T1000 (cell line): Measurements from ENCODE around the gene HOATZ.

Experiments used
- DNase-seq: peaks from one replicate; lab custom pipeline; 2025; ENCODE audit warnings: mixed read lengths; lab: John Stamatoyannopoulos, UW

The HOATZ gene

DNA sequence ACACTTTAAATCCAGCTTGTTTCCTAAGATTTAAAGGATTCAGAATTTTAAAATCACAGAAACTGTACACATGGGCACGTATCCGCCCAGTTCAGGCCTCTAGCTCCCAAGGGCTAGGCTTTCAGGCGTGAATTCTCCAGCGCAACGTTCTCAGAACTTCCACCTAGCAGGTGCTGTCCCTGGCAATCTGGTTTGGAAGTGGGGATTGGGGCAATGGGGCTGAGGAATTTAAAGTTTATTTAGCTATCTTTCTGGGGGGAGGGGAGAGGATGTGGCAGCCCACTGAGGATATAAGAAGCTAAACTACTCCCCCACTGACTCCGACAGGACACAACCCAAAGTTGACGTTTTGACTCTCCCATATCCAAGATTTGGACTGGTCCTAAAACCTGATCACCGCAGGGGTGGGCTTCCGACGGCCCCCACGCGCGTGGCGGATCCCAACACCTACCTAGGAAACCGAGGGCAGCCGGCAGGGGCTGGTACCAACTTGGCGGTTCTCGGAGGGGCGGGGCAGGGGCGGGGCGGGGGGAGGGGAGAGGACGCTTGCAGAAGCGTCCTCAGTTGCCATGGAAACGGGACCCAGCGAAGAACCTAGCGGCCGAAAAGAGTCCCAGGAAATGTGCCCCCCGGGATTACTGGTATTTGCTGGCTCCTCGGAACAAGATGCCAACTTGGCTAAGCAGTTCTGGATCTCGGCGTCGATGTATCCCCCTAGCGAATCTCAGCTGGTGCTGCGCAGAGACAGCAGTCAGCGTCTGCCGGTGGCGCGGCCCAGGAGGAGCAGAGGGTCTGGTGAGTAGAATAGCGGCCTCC is at the start of gene HOATZ:
TSS of gene HOATZ (plus strand) at position 563 of the 816 bp plus-strand sequence. CDS start at position 570, 7 bp downstream.
- DNase-seq, result no peak

DNA sequence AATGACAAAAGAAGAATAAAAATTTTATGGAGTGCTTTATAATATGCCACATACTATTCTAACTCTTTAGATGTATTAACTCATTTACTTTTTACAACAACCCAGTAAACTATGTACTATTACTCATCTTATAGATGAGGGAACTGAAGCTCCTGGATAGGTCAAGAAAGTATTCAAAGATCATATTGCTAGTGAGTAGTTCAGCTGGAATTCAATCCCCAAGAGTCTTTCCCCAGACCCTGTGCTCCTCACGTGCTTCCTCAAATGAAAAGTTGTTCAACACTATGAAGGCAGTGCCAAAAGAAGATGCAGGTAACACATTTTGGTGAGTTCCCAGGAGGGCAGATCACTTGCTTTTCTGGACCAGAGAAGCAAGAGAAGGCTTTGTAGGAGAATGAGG is 49.2 kb upstream of the HOATZ start:
- DNase-seq, result peak; percentile 5

DNA sequence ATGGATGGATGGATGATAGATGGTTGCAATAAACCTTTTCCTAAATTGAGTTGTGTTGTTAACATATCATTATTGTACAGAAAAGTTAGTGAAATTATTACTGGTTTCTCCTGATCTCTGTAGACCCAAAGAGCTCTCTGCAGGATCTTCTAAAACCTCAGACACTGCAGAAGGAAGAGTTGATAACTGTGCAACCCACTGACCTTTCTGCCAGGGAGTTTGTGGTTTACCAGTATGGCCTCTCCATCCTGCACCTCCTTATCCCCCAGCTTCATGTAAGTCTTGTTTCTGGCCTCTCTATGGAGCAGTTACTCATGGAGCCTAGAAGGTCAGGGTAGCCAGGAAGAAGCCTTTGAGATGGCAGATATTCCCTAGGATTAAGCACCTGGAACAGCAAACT is 48.0 kb upstream of the HOATZ start:
- DNase-seq, result no peak

DNA sequence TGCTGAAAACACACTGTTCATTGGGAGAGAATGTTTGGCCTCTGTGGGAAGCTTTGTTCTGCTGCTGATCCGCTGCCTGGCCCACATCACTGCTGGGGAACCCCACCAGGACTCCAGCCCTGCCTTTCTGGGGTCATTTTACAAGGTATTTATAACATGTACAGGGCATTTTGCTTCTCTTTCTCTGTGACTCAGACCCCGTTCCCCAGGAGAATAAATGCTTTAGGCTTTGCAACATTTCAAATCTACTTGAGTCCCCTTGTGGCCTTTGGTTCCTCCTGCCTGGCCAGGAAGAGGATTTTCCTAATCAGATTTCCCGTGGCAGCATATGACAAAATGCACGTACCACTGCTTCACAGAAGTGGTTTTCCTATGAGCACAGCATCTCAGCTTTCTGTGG is 45.4 kb upstream of the HOATZ start:
- peak; percentile 45 for DNase-seq

DNA sequence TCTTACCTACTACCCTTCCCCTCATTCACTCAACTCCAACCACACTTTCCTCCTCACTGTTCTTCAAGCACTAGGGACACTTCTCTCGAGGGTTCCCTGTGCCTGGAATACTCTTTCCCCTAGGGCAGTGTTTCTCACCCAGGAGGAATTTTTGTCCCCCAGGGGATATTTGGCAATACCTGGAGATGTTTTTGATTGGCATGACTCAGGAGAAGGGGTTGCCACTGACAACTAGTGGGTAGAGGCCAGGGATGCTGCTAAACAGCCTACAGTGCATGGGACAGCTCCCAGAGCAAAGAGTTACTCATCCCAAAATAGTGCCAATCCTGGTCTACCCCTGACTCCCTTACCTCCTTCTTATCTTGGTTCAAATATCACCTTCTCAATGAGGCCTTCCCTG is 42.4 kb upstream of the HOATZ start:
- peak; percentile 9 for DNase-seq

DNA sequence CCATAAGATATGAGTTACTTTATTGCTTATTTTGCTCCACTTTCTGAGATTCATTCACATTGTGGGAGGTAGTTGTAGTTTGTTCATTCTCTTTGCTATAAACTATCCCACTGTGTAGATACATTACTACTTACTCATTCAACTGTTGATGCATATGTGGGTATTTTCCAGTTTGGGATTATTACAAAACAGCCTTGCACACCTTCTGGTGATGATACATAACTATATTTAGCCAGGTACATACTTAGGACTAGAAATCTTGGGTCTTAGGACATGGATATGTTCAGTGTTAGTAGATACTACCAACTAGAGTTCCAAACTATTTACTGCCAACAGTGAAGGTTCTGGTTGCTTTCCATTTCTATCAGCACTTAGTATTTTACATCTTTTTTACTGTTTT is 40.1 kb upstream of the HOATZ start:
- no peak for DNase-seq

DNA sequence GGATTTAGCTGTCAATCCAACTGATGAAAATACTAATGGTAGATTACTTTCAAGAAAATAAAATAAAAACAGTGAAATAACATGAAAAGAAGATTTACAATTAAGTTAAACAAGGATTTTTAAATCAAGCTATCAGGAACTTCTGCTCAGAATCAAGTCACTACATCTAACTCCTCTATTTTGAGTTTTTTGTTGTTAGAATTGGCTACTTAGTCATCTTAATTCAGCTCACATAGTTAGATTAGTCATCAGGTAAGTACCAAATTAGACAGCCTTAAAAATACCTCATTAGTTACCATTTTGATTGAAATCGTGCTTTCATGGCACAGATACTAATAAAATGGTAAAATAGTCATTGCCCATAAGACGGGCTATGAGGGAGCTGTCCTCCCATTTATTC is 38.2 kb upstream of the HOATZ start:
- DNase-seq, result no peak

DNA sequence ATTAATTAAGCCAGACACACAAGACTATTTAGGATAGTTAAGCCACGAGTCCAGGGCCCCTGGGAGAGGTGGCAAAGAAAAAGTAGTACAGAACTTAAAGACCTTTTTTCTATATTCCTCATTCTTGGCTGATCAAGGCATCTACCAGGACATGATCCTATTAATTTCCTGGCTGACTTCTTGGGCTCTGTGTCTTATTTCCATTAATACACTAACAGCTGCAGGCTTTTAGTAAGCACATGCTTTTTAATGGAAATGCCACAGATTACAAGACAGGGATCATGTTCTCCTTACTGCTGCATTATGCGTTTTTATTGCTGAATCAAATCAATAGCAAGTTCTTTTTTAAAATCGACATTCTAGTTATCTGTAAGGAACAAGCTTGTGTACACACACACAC is 37.6 kb upstream of the HOATZ start:
- DNase-seq, result no peak

DNA sequence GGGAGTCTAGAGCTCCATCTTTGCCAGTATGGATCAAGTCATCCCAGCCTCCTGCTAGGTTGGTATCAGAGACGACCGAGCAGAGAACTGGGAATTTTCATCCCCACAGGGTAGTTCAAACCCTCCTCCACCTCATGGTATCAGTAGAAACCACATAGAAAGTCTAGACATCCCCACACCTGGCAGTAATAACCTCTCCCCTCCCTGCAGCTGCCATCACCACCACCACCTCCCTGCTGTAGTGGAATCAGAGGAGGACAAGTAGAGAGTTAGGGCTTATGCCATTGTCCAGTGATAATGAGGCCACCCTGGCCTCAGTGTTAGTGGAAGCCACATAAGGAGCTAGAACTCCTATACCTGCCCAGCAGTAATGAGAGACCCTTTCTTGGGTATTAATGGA is 36.7 kb upstream of the HOATZ start:
- no peak for DNase-seq

DNA sequence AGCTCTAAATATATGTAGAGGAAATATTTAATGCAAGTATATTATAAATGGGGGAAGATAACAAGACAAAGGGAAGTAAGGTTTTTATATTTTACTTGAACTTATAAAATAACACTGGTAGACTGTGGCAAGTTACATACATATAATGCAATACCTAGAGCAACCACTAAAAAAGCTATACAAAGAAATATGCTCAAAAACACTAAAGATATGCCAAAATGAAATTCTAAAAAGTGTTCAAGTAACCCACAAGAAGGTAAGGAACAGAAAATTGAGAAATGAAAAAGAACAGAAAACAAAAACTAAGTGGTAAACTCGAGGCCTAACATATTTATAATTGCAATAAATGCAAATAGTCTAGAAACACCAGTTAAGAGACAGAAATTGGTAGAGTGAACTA is 34.9 kb upstream of the HOATZ start:
- DNase-seq, result no peak

DNA sequence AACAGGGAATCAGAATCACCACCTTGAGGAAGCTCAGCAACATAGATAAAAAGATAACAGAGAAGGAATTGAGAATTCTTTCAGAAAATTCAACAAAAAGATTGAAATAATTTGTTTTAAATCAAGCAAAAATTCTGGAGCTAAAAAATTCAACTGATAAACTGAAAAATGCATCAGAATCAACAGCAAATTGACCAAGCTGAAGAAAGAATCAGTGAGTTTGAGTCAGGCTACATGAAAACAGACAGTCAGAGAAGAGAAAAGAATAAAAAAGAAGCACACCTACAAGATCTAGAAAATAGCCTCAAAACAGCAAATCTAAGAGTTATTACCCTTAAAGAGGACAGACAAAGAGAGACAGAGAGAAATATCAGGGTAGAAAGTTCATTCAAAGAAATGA is 31.1 kb upstream of the HOATZ start:
- no peak for DNase-seq

DNA sequence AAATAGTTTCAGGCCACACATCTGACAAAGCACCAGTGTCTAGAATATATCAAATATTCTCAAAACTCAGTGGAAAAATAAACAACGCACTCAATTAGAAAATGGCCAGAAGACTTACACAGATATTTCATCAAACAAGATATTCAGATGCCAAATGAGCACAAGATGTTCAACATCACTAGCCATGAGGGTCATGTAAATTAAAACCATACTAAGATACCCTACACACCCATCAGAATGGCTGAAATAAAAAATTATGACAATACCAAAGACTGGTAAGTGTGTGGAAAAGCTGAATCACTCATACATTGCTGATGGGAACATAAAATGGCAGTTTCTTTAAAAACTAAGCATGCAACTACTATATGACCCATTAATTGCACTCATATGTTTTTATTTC is 24.1 kb upstream of the HOATZ start:
- no peak for DNase-seq

DNA sequence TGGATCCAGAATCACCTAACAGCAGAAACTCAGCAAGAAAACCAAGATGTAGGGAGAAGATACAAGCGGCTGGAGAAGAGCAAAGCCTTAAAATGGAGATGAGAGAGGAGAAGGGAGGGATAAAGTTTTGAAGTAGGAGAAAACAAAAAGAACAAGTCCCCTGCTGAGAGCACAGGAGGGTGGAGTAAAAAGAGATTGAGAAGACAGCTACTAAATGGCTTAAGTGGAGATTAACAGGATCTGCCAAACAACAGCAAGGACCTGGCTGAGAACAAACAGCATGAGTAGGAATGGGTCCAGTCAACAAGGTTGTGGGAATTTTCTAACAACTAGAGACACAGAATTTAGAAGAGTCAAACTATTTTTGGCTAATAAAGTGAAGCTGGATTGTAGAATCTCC is 20.5 kb upstream of the HOATZ start:
- no peak for DNase-seq

DNA sequence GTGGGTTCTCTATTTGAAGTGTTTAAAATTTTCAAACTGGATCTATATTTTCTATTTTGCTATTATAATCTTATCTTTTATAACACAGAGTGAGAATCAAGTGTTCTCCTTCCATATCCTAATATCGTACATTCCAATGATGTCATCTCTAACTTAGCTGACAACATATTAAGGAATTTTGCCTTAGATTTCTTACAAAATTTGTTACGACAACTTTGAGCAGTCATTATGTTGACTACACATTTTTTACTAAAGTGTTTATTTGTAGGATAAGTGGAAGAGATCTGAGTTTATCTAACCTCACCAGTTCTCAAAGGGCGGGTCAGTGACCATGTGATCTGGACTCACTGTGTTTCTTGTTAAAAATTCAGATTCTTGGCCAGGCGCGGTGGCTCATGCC is 15.1 kb upstream of the HOATZ start:
- no peak for DNase-seq

DNA sequence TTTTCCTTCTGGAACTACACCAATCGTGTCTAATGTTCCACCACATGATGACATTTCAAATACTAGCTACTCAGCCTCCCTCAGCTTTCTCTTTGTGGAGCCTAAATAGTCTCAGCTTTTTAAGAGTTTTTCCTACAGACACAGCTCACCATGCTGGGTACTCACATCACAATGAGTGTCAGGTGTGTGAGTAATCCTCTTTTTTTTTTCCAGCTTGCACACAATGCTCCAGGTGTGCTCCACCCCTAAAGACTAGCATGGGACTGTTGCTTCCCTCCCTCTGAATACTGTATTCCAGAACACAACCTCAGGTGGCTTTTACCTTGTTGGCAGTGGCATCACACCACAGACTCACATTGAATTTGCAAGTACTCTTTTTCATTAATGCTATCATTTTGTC is 14.1 kb upstream of the HOATZ start:
- no peak for DNase-seq

DNA sequence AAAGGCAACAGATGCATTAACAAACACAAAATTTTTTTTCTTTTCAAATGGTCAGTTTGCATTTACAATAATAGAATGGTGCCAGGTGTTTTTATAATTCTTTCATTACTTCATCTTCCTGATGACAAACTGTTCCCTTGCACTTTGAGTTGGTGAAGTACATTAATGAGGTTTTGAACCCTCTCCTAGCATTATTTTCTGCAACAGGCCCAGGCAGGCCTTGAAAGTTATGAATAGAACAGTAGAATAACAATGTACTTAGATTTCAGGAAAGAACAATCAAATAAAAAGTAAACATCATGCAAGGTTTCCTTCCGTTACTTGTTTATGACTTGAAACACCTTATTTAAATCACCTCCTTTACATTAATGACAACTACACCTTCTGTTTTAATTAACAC is 12.0 kb upstream of the HOATZ start:
- DNase-seq, result no peak

DNA sequence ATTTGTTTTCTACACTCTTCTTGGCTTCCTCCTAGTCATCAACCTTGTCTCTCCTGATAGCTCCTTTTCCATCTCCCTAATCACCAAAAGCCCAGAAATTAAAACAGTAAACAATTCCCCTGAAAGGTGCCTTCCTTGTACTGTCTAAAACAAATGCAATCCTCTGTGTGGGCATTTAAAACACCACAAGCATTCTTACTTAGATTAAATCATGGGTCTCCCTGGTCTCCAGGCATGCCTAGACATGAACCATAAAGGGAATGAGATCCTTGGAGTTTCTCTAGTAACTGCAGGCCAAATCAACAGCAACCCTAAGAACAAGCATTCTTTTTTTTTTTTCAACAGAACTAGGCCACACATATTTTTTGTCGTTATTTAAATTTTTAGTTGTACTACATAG is 4.3 kb upstream of the HOATZ start:
- no peak for DNase-seq

DNA sequence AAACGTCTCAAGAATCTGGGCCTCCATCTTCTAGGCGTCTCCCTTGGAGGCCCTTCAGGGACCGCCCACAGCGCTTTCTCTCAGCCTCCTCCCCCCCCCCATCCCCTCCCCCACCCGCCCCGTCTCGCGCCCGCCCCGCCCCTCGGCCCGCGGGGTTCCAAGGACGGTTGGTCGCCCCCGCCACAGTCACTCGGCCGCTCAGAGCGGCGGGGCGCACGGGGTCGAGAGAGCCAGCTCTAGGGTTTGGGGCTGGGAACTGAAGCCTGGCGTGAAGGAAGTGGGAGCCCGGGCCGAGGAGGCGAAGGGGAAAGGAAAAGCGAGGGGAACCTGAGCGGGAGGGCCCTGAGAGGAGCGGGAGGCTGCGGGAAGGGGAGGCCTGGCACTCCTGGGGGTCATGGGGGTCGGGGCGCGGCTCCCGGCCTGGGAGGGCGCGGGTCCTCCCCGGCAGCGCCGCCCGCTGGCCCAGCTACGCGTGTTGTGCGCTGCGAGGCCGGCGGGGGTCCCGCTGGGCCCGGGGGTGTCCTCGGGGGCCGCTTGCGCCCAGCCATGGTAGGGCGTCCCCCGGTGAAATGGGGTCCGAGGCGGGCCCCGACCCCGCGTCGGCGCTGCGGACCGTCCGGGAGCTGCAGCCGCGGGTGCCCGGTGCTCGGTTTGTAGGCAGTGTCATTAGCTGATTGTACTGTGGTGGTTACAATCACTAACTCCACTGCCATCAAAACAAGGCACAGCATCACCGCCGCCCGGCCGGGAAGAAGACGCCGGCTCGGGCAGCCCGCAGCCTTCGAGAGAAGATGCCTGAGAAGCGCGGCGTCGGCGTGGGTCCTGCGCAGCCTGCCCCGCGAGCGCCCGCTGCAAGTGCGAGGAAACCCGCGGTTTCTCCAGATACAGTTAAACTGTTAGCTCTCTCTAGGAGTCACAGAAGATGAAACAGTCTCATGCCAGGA is 2.0 kb upstream of the HOATZ start, which contains the start of gene BTG4:
TSS of gene BTG4 (minus strand) at position 91 of the 944 bp plus-strand sequence. CDS start 13,610 bp downstream, outside the sequence.
- no peak for DNase-seq

DNA sequence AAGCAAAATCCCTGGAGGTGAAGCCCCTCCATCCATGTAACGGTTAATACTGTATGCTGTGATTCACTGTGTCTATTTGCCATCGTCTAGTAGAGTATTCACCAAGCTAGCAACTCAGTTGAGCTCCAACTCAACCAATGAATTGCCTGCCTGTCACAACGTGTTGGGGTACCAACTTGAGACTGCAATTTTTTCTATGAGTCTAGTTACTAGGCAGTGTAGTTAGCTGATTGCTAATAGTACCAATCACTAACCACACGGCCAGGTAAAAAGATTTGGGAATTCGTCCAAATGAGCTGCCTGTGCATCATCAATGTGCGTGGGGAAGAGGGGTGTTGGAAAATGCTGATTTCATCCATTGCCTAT is 1.4 kb upstream of the HOATZ start:
- DNase-seq, result no peak

DNA sequence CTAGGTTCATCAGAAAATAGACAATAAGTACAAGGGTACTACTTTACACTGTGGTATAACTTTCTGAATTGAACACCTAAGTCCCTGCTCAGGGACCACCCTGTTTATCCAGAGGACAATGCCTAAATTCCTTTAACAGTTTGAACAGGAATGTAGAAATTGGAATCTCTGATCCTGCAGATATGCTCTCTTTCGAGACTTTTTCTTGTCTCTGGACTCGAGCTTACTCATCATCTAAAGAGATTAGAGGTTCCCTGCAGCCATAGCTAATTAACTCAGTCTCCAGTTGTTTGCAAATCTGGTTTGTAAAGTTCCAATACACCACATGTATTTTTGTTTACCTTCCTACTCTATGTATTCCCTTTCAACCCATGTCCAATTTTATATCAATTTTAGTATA is 1.0 kb downstream of the HOATZ start:
- no peak for DNase-seq

DNA sequence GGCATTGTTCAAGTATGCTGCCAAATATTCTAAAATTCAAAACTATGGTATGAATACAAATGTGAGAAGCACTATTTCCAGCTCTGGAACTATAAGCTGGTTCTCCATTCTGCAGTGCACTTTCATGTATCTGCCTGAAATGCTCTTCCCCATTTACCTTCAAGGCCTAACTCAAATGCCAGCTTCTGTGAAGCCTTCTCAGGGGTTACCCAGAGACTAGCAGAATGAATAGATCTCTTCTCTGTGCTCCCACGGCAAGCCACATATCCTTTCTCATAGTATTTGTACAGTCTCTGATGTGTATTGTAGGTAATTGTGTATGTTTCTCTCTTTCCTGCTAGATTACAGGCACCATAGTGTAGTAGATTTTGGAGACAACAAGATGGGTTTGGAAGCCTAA is 4.1 kb downstream of the HOATZ start:
- no peak for DNase-seq

DNA sequence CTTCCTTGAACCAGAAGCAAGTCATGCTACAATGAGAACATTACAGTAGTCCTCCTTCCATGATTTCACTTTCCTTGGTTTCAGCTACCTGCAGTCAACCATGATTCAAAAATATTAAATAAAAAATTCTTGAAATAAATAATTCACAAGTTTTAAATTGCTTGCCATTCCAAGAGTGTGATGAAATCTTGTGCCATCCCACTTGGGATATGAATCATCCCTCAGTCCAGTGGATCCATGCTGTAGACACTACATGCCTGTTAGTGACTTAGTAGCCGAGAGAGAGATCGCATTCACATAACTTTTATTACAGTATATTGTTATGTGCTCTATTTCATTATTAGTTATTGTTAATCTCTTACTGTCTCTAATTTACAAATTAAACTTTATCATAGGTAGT is 6.0 kb downstream of the HOATZ start:
- DNase-seq, result no peak

DNA sequence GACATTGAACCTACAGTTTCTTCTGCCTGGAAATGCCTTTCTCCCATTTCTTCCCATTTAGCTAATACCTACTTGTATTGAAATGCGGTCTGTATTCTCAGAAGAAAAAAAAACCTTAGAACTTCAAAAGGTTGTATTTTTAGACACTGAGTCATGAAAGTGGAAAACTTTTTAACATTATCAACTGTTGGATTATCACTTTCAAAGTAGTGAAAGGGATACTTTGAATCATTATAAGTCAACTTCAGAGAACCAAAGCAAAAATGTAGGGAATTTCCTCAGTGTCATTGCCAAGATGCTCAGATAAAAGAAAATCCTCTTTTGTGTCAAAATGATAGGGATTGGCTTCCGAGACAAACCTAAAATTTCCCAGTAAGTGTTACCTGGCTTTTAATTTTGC is 6.6 kb downstream of the HOATZ start:
- DNase-seq, result no peak
